Measurements from ENCODE around the gene IL3RA. TPM values are rescaled to one million over a fixed set of nuclear protein-coding genes. Genes with fewer than 3 reads are reported as not detected.

The IL3RA gene
- total RNA-seq, 4 donors from 2014 or later, result 1.2 to 16.2 (median 8.6) TPM

GRCh38 chrX:1407035-1407434 lies 70.5 kb downstream of the IL3RA start:
- no peaks in the 10 kb centered on the region for H3K36me3 ChIP-seq
- intact Hi-C loops (cut with DNase I; ENCODE audit: low total_unique reads), result no loop called here

GRCh38 chrX:1411326-1411725 lies 74.7 kb downstream of the IL3RA start:
- Histone ChIP-seq H3K27me3 (no peaks in the 10 kb centered on the region), H3K4me1 (no peaks in the 10 kb centered on the region), H3K27ac (no peak overlapping the region), H3K9me3 (no peaks in the 10 kb centered on the region), H3K4me3 (no peak overlapping the region), H3K36me3 (no peaks in the 10 kb centered on the region)
- intact Hi-C loops (cut with DNase I; ENCODE audit: low total_unique reads), result no loop called here
- DNase-seq, result no peak
- TF ChIP-seq CTCF (IDR thresholded peaks at IDR 0.05) (no peak), POLR2A (IDR thresholded peaks at IDR 0.05) (no peak)

More at GRCh38 chrX:1407035-1407434, 70.5 kb downstream of the IL3RA start:
- TF ChIP-seq POLR2A (IDR thresholded peaks at IDR 0.05), result no peak
- no peak for TF ChIP-seq CTCF (IDR thresholded peaks at IDR 0.05)
- DNase-seq, result no peak
- Histone ChIP-seq H3K27ac (no peak overlapping the region), H3K27me3 (no peaks in the 10 kb centered on the region), H3K9me3 (no peaks in the 10 kb centered on the region), H3K4me3 (no peak overlapping the region), H3K4me1 (no peaks in the 10 kb centered on the region)

GRCh38 chrX:1412551-1413161 lies 76.1 kb downstream of the IL3RA start:
- TF ChIP-seq POLR2A (IDR thresholded peaks at IDR 0.05) (no peak), CTCF (IDR thresholded peaks at IDR 0.05) (no peak)
- DNase-seq, result no peak
- Histone ChIP-seq H3K27ac (no peak overlapping the region), H3K4me1 (no peaks in the 10 kb centered on the region), H3K4me3 (no peak overlapping the region), H3K27me3 (no peaks in the 10 kb centered on the region), H3K36me3 (no peaks in the 10 kb centered on the region), H3K9me3 (no peaks in the 10 kb centered on the region)
- intact Hi-C loops (cut with DNase I; ENCODE audit: low total_unique reads), result no loop called here

GRCh38 chrX:1416327-1416784 lies 79.8 kb downstream of the IL3RA start:
- H3K36me3 ChIP-seq, result no peaks in the 10 kb centered on the region
- no peaks in the 10 kb centered on the region for H3K27me3 ChIP-seq
- TF ChIP-seq POLR2A (IDR thresholded peaks at IDR 0.05) (no peak), CTCF (IDR thresholded peaks at IDR 0.05) (no peak)
- H3K27ac ChIP-seq, result no peak overlapping the region
- no peaks in the 10 kb centered on the region for H3K9me3 ChIP-seq
- H3K4me3 ChIP-seq, result no peak overlapping the region
- H3K4me1 ChIP-seq, result no peaks in the 10 kb centered on the region
- intact Hi-C loops (cut with DNase I; ENCODE audit: low total_unique reads), result no loop called here
- DNase-seq, result no peak

- Histone ChIP-seq H3K27ac (no peak overlapping the region), H3K9me3 (peaks cover 0 to under 1% of the 10 kb centered on the region in 2 donors), H3K36me3 (no peaks in the 10 kb centered on the region), H3K4me3 (no peak overlapping the region), H3K4me1 (no peaks in the 10 kb centered on the region), H3K27me3 (no peaks in the 10 kb centered on the region)
- TF ChIP-seq POLR2A (IDR thresholded peaks at IDR 0.05) (no peak), CTCF (IDR thresholded peaks at IDR 0.05) (no peak)
- intact Hi-C loops (cut with DNase I; ENCODE audit: low total_unique reads), result no loop called here
- no peak for DNase-seq
These were observed 80.6 kb downstream of the IL3RA start for GRCh38 chrX:1416965-1417760.
